GM12891 (cell line): ENCODE results near the gene CA5B.
"Not testable (repeated sequence)": the region's sequence is repeated elsewhere in the genome, so short reads cannot be mapped to it uniquely, and the experiment has no call there.

Experiments used
- DNase-seq: peaks from one replicate; pipeline ENCODE4 v3.0.0; 2011; ENCODE audit warnings: low spot score; ENCODE audit not compliant: insufficient read length
- FAIRE-seq: peaks from 2 replicates; lab custom pipeline; 2011; peaks lifted over from hg19 to GRCh38; lab: Jason Lieb, UNC
- PAX5 ChIP-seq: IDR thresholded peaks from 2 replicates; pipeline ENCODE4 v1.6.1; 2011; ENCODE audit warnings: low read length, moderate library complexity, mild to moderate bottlenecking; ENCODE audit not compliant: insufficient read depth, severe bottlenecking
- POLR2A ChIP-seq: IDR thresholded peaks from 2 replicates; pipeline ENCODE4 v1.6.1; 2011; ENCODE audit warnings: low read depth, low read length, control low read depth
- POLR2AphosphoS5 ChIP-seq: IDR thresholded peaks from 2 replicates; pipeline ENCODE4 v1.6.1; 2011; ENCODE audit warnings: low read depth, low read length, control low read depth
- POU2F2 ChIP-seq: IDR thresholded peaks from 2 replicates; pipeline ENCODE4 v1.6.1; 2011; ENCODE audit warnings: low read depth, mild to moderate bottlenecking, control low read depth, low read length, moderate library complexity
- SPI1 ChIP-seq: IDR thresholded peaks from 2 replicates; pipeline ENCODE4 v1.6.1; 2011; ENCODE audit warnings: low read depth, low read length, control low read depth
- TAF1 ChIP-seq: IDR thresholded peaks from 2 replicates; pipeline ENCODE4 v1.6.1; 2011; ENCODE audit warnings: low read depth, low read length, control low read depth

CA5B gene

DNA sequence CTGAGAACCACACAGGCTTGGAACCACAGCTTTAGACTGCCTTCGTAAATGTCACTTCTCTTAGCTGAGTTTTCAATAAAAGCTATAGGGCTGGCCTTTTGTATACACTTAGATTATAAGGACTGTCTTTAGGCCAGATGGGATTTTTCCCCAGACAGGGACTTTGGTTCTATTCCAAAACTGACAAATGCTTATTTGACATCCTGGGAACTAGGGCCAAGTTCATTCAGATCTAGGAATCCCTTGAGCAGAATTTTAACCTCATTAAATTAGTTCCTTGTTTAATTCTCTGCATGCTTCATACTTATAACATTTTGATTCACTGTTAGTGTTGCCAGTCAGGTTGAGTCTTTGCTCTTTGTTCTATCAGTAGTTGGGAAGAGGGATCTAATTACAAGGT is 75.3 kb downstream of the CA5B start:
- FAIRE-seq (no peak), DNase-seq (no peak)

DNA sequence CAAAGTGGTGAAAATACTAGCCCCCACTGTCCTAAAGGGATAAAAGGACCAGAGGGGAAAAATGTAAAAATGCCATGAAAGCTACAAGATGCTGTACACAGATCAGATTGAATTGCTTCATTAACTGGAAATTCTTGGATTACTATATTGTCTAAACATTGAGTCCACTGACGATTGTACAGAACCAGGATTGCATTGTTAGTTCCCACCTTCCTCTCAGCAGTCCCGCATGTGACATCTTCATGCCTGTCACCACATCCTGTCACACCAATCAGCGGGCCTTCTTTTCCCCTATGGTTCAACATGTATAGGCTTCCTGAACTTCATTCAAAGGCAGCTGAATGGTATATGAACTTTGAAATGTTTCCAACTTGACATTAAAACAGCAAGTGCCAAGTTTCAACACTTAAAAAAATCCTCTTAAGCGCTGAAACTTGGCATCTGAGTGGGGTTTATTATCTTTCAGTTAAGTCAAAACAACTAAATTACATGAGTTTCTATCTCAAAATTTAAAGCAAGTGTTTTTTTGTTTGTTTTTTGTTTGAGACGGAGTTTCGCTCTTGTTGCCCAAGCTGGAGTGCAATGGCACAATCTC is 76.8 kb downstream of the CA5B start:
- FAIRE-seq: no peak
- TF ChIP-seq POU2F2 (no peak), POLR2A (no peak), POLR2AphosphoS5 (no peak), PAX5 (no peak), TAF1 (no peak), SPI1 (no peak)
- DNase-seq: no peak

More for the DNA sequence above, 75.3 kb downstream of the CA5B start:
- TF ChIP-seq POU2F2: no peak
- TF ChIP-seq PAX5: no peak
- TF ChIP-seq POLR2A: no peak
- no peak for TF ChIP-seq SPI1
- no peak for TF ChIP-seq POLR2AphosphoS5
- TF ChIP-seq TAF1: no peak

DNA sequence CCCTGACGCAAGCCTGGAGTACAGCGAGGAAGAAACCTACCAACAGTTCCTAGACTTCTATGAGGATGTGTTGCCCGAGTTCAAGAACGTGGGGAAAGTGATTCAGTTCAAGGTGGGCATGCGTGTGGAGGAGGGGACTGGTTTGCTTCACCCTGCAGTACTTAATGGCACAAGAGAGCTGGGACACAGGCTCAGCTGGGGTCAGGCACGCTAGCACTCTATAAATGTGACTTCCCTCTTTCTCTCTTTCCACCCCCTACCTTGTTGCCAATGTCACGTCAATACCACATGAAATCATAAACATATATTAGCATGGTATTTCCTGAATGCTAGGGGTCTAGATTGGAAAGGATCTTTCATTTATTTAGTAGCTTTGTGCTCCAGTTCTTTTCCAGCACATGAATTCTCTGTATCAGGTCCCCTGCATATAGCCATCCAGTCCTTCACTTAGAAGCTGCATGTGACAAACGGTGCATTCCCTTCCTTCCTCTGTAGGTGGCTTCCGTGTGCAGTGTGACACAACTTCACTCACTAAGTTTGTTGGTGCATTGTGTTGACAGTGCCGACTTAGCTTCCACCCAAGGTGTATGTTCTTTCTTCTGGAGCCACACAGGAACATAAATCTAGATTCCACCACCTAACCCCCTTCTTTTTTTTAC is 77.8 kb downstream of the CA5B start:
- DNase-seq: peak; percentile 5
- TF ChIP-seq POLR2A (no peak), SPI1 (no peak), TAF1 (no peak), POU2F2 (no peak), POLR2AphosphoS5 (no peak), PAX5 (no peak)
- peak; percentile 88 for FAIRE-seq

DNA sequence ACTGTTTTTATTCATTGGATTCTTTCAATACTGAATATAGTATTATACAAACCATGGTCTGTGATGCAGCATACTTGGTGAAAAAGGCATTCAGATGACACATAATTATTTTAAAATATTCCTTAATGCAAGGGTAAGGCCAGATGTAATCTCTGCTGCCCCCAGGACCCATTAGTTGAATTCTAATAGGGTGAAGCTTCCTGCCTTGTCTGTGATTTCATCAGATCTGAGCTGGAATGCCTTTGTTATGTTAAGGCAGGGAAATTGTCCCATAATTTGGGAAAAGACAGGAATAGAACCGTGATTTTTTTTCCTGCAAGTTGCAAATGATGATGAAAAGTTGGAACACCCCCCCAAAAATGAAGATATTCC is 78.4 kb downstream of the CA5B start:
- TF ChIP-seq POU2F2: no peak
- TF ChIP-seq POLR2AphosphoS5: no peak
- no peak for TF ChIP-seq SPI1
- no peak for TF ChIP-seq PAX5
- TF ChIP-seq POLR2A: no peak
- TF ChIP-seq TAF1: no peak
- DNase-seq (no peak), FAIRE-seq (no peak)

DNA sequence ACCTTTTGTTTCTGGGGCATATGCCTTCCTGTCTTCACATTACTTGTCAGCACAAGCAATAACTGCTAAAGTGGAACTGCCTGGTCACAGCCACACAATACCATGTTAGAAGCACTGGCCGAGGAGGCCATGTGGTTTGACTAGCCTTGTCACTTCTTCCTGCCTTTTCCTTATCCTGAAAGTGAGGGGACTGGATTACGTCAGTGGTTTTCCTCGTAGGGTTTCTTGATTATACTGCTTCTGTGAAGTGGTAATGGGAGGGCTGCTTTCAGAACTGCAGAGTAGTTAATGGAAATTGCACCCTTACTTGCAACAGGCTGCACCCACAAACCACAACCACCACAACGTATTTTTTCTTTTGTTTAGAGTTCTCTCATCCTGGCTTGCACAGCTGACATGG is 78.8 kb downstream of the CA5B start:
- FAIRE-seq: peak; percentile 66
- TF ChIP-seq TAF1: no peak
- TF ChIP-seq PAX5: no peak
- no peak for TF ChIP-seq POLR2A
- no peak for TF ChIP-seq SPI1
- no peak for TF ChIP-seq POU2F2
- TF ChIP-seq POLR2AphosphoS5: no peak
- no peak for DNase-seq

DNA sequence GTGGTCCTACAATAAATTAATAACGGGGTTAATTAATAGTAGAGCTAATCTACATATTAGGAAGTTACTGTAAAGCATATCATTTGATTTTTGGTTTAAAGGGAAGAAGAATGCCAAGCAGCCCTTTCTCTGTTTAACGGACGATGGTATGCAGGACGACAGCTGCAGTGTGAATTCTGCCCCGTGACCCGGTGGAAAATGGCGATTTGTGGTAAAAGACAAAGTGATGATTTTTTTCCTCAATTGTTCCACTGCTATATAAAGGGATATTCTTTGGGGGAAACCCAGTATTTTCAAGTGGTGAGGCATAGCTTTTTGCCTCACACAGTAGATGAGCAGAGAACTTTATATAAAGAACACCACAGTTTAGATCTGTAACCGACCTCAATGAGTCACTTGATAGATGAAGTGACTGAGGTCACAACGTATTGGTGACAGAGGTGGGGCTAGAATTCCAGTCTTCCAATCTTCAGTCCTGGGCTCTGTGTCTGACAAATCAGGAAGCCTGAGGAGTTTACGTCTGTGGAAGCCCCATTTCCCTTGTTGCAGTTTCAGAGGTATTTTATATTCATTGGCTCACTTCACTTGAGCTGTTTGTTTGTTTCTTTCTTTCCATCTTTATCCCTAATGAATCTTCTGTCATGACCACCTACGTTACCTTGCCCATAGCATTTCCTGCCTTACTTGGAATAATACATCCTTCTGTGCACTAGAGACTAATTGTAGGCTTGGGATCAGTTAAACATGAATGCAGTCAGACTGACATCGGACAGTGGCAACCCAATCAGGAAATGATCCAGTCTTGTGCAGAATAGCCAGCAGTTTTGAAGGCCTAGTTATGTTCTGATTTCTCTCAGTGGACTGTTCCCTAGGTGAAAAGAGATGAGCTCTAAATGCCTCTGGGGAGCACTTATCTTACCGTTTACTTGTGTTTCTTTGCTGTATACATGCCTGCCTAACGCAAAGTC is 82.3 kb downstream of the CA5B start:
- FAIRE-seq (no peak), DNase-seq (no peak)
- TF ChIP-seq SPI1 (no peak), TAF1 (no peak), POLR2AphosphoS5 (no peak)

DNA sequence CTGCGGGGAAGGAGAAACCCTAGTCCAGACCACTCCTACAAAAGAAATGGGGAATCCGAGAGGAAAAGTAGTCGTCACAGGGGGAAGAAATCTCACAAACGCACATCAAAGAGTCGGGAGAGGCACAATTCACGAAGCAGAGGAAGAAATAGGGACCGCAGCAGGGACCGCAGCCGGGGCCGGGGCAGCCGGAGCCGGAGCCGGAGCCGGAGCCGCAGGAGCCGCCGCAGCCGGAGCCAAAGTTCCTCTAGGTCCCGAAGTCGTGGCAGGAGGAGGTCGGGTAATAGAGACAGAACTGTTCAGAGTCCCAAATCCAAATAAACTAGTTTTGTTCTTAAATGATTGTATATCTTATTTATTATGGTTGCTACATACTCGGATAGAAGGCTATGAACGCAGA is 84.9 kb downstream of the CA5B start:
- FAIRE-seq (no peak), DNase-seq (no peak)
- no peak for TF ChIP-seq POLR2AphosphoS5
- TF ChIP-seq SPI1: no peak
- no peak for TF ChIP-seq TAF1

DNA sequence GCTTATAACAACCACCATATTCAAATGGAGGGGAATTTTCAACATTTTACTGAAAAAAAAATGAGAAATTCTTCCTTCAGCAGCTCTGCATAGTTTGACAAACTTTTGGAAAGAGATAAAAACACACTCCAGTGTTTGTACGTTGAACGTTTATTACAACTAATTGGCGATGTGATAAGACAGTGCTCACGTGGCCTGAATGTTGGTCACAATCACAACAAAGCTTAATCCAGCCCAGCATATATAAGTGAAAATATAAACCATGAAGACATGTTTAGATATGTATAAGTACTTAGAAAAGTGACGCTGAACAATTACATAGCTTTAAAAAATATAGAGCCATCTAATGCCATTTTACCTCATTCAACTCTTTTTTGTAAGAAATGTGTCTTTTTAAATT is 87.9 kb downstream of the CA5B start:
- no peak for TF ChIP-seq PAX5
- TF ChIP-seq TAF1: no peak
- no peak for TF ChIP-seq POU2F2
- no peak for TF ChIP-seq SPI1
- TF ChIP-seq POLR2A: no peak
- TF ChIP-seq POLR2AphosphoS5: no peak
- FAIRE-seq (peak; percentile 38), DNase-seq (no peak)

DNA sequence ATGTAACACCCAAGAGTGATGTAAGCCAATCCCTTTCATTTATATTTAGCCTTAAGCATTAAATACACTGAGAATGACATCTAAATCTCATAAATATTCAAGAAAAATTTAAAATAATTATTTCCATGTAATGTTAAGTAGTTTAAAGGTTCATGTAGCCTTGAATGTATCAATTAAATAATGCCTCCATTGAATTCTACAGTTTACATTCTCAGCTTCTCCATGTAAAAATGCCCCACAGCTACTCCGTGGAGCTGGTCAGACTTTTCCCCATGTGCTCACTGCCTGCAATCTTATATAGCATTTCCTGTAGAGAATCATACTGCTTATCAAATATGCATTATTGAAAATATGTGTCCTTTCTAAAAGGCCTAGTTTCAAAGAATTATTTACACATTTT is 91.1 kb downstream of the CA5B start:
- no peak for TF ChIP-seq POU2F2
- no peak for TF ChIP-seq SPI1
- TF ChIP-seq PAX5: no peak
- TF ChIP-seq POLR2A: no peak
- TF ChIP-seq TAF1: no peak
- TF ChIP-seq POLR2AphosphoS5: no peak
- DNase-seq (no peak), FAIRE-seq (no peak)

DNA sequence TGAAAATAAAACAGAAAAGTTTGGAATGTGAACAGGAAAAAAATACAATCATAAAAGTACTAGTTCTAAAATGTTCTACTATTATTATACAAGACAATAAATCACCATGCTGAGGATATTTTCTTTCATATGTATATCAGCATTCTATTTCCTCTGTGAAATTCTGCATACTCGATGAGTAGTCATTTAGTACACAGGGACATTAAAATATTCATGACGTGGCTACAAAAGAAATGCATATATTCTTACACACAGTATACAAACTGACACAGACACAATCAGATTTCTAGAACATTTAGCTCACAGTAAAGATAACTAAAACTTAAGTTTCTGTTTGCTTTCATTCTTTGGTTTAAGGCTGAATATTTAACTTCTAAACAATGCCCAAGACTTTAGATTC is 93.3 kb downstream of the CA5B start:
- DNase-seq, FAIRE-seq: not testable (repeated sequence)
